Right kidney (tissue), 9 donors: Measurements from ENCODE around the gene OLFML2A.
A peak's percentile ranks its signal among the peaks of the same experiment; 100 is the strongest.
"Not testable (repeated sequence)": the region's sequence is repeated elsewhere in the genome, so short reads cannot be mapped to it uniquely, and the experiment has no call there.

Source experiments
- DNase-seq: peaks from one replicate; pipeline ENCODE4 v3.0.0-alpha.2; 2016
- long read RNA-seq, 8 donors: transcript quantifications; one replicate each; lab custom pipeline, GENCODE V29; 2026

Gene OLFML2A
- long read RNA-seq, donor 1, result 0 reads
- long read RNA-seq, donor 2, full-length matches to known transcripts, result 2 of 2 reads
- long read RNA-seq, donor 2, partial matches to known transcripts, result 0 of 2 reads
- long read RNA-seq, donor 2, other reads (novel, unspliced or antisense), result 0 of 2 reads
- long read RNA-seq, donor 3, full-length matches to known transcripts, result 2 of 2 reads
- long read RNA-seq, donor 3, partial matches to known transcripts, result 0 of 2 reads
- long read RNA-seq, donor 3, other reads (novel, unspliced or antisense), result 0 of 2 reads
- long read RNA-seq, donor 4, full-length matches to known transcripts, result 5 of 19 reads
- long read RNA-seq, donor 4, partial matches to known transcripts, result 14 of 19 reads
- long read RNA-seq, donor 4, other reads (novel, unspliced or antisense), result 0 of 19 reads
- long read RNA-seq, donor 5, full-length matches to known transcripts, result 1 of 1 reads
- long read RNA-seq, donor 5, partial matches to known transcripts, result 0 of 1 reads
- long read RNA-seq, donor 5, other reads (novel, unspliced or antisense), result 0 of 1 reads
- long read RNA-seq, donor 6, partial matches to known transcripts, result 0 of 1 reads
- long read RNA-seq, donor 6, other reads (novel, unspliced or antisense), result 0 of 1 reads
- long read RNA-seq, donor 7, full-length matches to known transcripts, result 1 of 6 reads
- long read RNA-seq, donor 7, partial matches to known transcripts, result 5 of 6 reads
- long read RNA-seq, donor 7, other reads (novel, unspliced or antisense), result 0 of 6 reads
- long read RNA-seq, donor 8, full-length matches to known transcripts, result 1 of 1 reads
- long read RNA-seq, donor 8, partial matches to known transcripts, result 0 of 1 reads
- long read RNA-seq, donor 8, other reads (novel, unspliced or antisense), result 0 of 1 reads

GRCh38 chr9:124776954-124777648 lies at the start of gene OLFML2A:
OLFML2A (plus strand) TSS chr9:124777133; CDS start chr9:124777271, 138 bp downstream.
- DNase-seq, result peak; percentile 71

- DNase-seq, result no peak
These were observed 46.2 kb upstream of the OLFML2A start for GRCh38 chr9:124730772-124731171.

GRCh38 chr9:124733964-124734740 lies 42.8 kb upstream of the OLFML2A start:
- no peak for DNase-seq

- not testable (repeated sequence) for DNase-seq
These were observed 42.2 kb upstream of the OLFML2A start for GRCh38 chr9:124734741-124735083.

GRCh38 chr9:124735121-124735520 lies 41.8 kb upstream of the OLFML2A start:
- no peak for DNase-seq

- DNase-seq, result not testable (repeated sequence)
These were observed 38.9 kb upstream of the OLFML2A start for GRCh38 chr9:124738075-124738474.

- no peak for DNase-seq
These were observed 37.6 kb upstream of the OLFML2A start for GRCh38 chr9:124739360-124739759.

- DNase-seq, result no peak
These were observed 35.8 kb upstream of the OLFML2A start for GRCh38 chr9:124741149-124741548.

GRCh38 chr9:124741662-124742061 lies 35.3 kb upstream of the OLFML2A start:
- DNase-seq, result no peak

- DNase-seq, result no peak
These were observed 34.0 kb upstream of the OLFML2A start for GRCh38 chr9:124742940-124743339.

GRCh38 chr9:124743686-124744348 lies 33.1 kb upstream of the OLFML2A start:
- no peak for DNase-seq

- DNase-seq, result no peak
These were observed 29.9 kb upstream of the OLFML2A start for GRCh38 chr9:124747065-124747464.

GRCh38 chr9:124749284-124749683 lies 27.6 kb upstream of the OLFML2A start:
- DNase-seq, result no peak

- no peak for DNase-seq
These were observed 27.2 kb upstream of the OLFML2A start for GRCh38 chr9:124749781-124750180.

GRCh38 chr9:124752967-124753366 lies 24.0 kb upstream of the OLFML2A start:
- DNase-seq, result no peak

- no peak for DNase-seq
These were observed 22.6 kb upstream of the OLFML2A start for GRCh38 chr9:124754289-124754688.

GRCh38 chr9:124755061-124755460 lies 21.9 kb upstream of the OLFML2A start:
- DNase-seq, result no peak

GRCh38 chr9:124756011-124756410 lies 20.9 kb upstream of the OLFML2A start:
- DNase-seq, result no peak

- no peak for DNase-seq
These were observed 19.3 kb upstream of the OLFML2A start for GRCh38 chr9:124757616-124758015.

GRCh38 chr9:124758061-124758460 lies 18.9 kb upstream of the OLFML2A start:
- DNase-seq, result no peak

GRCh38 chr9:124758691-124759090 lies 18.2 kb upstream of the OLFML2A start:
- DNase-seq, result no peak
